Upper lobe of left lung (tissue), 4 donors: ENCODE measurements around the gene DTX3.

ENCODE experiments used
- POLR2A ChIP-seq, 4 donors: fragments of 450-650 bp; IDR thresholded peaks; one replicate each; pipeline ENCODE4 v1.5.1; 2016 to 2017; ENCODE audit warnings: antibody characterized with exemption in 4 of 4, mild to moderate bottlenecking in 2 of 4
- TF ChIP-seq, protein P1 (sequence below), 6 experiments: fragments of 450-650 bp in 4 of 6; fragments of 200-600 bp in 2 of 6; sonication (generic) in 2 of 6; IDR thresholded peaks; one replicate each; pipeline ENCODE4 v1.5.1; 2016 to 2019; ENCODE audit warnings: antibody characterized with exemption in 6 of 6

DNA sequence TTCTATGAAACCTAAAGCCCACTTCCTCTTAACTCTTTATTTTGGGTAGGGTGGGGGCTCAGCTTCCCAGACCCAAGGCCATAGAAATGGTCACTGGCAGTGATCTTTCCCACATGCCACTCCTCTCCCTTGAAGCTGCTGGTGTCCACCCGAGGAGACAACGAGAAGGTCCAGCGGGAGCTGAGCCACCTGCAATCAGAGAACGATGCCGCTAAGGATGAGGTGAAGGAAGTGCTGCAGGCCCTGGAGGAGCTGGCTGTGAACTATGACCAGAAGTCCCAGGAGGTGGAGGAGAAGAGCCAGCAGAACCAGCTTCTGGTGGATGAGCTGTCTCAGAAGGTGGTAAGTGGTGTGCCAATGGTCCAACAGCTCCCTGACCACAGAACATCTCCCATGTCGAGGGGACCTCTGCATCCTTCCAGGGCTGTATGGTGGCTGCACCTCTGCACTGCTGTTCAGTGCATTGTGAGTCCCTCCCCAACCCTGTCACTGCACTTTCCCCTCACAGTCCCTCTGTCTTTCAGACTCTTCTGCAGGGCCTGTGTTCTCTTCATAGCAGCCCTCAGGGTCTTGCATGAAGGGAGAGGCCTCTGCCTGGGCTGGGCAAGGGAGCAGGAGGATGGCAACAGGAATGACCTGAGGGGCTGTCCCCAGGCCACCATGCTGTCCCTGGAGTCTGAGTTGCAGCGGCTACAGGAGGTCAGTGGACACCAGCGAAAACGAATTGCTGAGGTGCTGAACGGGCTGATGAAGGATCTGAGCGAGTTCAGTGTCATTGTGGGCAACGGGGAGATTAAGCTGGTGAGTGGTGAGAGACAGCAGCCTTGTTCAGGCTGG lies 32.5 kb upstream of the DTX3 start:
- no peak for TF ChIP-seq POLR2A (IDR thresholded peaks at IDR 0.05)
- TF ChIP-seq, protein P1, sequence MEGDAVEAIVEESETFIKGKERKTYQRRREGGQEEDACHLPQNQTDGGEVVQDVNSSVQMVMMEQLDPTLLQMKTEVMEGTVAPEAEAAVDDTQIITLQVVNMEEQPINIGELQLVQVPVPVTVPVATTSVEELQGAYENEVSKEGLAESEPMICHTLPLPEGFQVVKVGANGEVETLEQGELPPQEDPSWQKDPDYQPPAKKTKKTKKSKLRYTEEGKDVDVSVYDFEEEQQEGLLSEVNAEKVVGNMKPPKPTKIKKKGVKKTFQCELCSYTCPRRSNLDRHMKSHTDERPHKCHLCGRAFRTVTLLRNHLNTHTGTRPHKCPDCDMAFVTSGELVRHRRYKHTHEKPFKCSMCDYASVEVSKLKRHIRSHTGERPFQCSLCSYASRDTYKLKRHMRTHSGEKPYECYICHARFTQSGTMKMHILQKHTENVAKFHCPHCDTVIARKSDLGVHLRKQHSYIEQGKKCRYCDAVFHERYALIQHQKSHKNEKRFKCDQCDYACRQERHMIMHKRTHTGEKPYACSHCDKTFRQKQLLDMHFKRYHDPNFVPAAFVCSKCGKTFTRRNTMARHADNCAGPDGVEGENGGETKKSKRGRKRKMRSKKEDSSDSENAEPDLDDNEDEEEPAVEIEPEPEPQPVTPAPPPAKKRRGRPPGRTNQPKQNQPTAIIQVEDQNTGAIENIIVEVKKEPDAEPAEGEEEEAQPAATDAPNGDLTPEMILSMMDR (IDR thresholded peaks at IDR 0.05), result no peak
